ENCODE results near the gene CORO2B. TPM values are rescaled to one million over a fixed set of nuclear protein-coding genes. Genes with fewer than 3 reads are reported as not detected.

The CORO2B gene
- total and polyA plus RNA-seq, 9 of the 15 experiments (the other 6 are each of a cell fraction or from before 2014, with no cell fraction given) = not detected

- no peak for TF ChIP-seq ZNF280B (CRISPR knock-in tag; IDR thresholded peaks at IDR 0.05)
- TF ChIP-seq KLF16 (IDR thresholded peaks at IDR 0.05) = no peak
- TF ChIP-seq NKRF (IDR thresholded peaks at IDR 0.05; ENCODE audit: borderline replicate concordance) = no peak
- no peak for TF ChIP-seq MYC (IDR thresholded peaks at IDR 0.05; ENCODE audit: low read depth, low read length)
- TF ChIP-seq MYC (CRISPR knock-in tag; IDR thresholded peaks at IDR 0.05; ENCODE audit: borderline replicate concordance, low read depth) = no peak
- TF ChIP-seq PHB2 (IDR thresholded peaks at IDR 0.05; ENCODE audit: low read depth) = no peak
- no peak for TF ChIP-seq FOXP4 (CRISPR knock-in tag; IDR thresholded peaks at IDR 0.05; ENCODE audit: borderline replicate concordance)
These were observed 104.8 kb downstream of the CORO2B start (continued) for GRCh38 chr15:68683551-68683950.

Measured in K562 (cell line).